Ishikawa (cell line): ENCODE results near the gene ACOXL.

Source experiments
- CEBPB ChIP-seq: IDR thresholded peaks from 2 replicates; pipeline ENCODE4 v1.6.1; 2012
- CREB1 ChIP-seq: IDR thresholded peaks from 2 replicates; pipeline ENCODE4 v1.6.1; 2012; ENCODE audit warnings: low read depth
- EGR1 ChIP-seq: IDR thresholded peaks from 2 replicates; pipeline ENCODE4 v1.6.1; 2012
- EP300 ChIP-seq: IDR thresholded peaks from 2 replicates; pipeline ENCODE4 v1.6.1; 2012; ENCODE audit warnings: borderline replicate concordance
- FOXM1 ChIP-seq: IDR thresholded peaks from 2 replicates; pipeline ENCODE4 v1.6.1; 2012; ENCODE audit warnings: low read depth, borderline replicate concordance
- MAX ChIP-seq: IDR thresholded peaks from 2 replicates; pipeline ENCODE4 v1.6.1; 2012
- NFIC ChIP-seq: IDR thresholded peaks from 2 replicates; pipeline ENCODE4 v1.6.1; 2012
- RAD21 ChIP-seq: IDR thresholded peaks from 2 replicates; pipeline ENCODE4 v1.6.1; 2012; ENCODE audit warnings: low read depth
- TAF1 ChIP-seq: IDR thresholded peaks from 2 replicates; pipeline ENCODE4 v1.6.1; 2012; ENCODE audit warnings: low read depth, mild to moderate bottlenecking
- TCF12 ChIP-seq: IDR thresholded peaks from 2 replicates; pipeline ENCODE4 v1.6.1; 2012; ENCODE audit warnings: low read depth
- TEAD4 ChIP-seq: IDR thresholded peaks from 2 replicates; pipeline ENCODE4 v1.6.1; 2012
- USF1 ChIP-seq: IDR thresholded peaks from 2 replicates; pipeline ENCODE4 v1.6.1; 2012
- YY1 ChIP-seq: IDR thresholded peaks from 2 replicates; pipeline ENCODE4 v1.6.1; 2012; ENCODE audit warnings: low read depth
- ZBTB7A ChIP-seq: IDR thresholded peaks from 2 replicates; pipeline ENCODE4 v1.6.1; 2012; ENCODE audit warnings: low read depth
- TF ChIP-seq, protein P1 (sequence below): IDR thresholded peaks from 2 replicates; pipeline ENCODE4 v1.6.1; 2012; ENCODE audit warnings: low read depth, mild to moderate bottlenecking

ACOXL gene

DNA sequence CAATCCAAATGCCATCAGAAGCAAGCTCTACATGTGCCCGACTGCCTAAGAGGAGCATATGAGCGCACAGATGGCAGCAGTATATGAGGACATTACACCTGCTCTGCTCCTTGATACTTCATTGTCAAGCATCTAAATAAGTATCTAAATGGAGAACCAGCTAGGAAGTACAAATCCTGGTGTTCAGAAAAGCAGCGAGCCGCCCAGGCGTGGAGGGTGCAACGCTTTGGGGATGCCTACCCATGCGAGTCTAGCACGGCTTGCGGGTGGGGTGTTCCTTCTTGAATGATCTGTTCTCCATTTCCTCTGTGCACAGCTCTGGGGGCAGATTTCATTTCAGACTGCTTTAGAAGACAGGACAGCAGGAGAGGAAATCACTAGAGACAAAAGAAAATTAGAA, 325.3 kb downstream of the ACOXL start:
- TF ChIP-seq FOXM1, result no peak
- no peak for TF ChIP-seq TCF12
- TF ChIP-seq EP300, result no peak
- no peak for TF ChIP-seq MAX
- no peak for TF ChIP-seq RAD21
- TF ChIP-seq USF1, result no peak
- TF ChIP-seq NFIC, result no peak
- no peak for TF ChIP-seq CREB1
- TF ChIP-seq TEAD4, result no peak
- TF ChIP-seq YY1, result no peak
- TF ChIP-seq CEBPB, result no peak
- TF ChIP-seq, protein P1, sequence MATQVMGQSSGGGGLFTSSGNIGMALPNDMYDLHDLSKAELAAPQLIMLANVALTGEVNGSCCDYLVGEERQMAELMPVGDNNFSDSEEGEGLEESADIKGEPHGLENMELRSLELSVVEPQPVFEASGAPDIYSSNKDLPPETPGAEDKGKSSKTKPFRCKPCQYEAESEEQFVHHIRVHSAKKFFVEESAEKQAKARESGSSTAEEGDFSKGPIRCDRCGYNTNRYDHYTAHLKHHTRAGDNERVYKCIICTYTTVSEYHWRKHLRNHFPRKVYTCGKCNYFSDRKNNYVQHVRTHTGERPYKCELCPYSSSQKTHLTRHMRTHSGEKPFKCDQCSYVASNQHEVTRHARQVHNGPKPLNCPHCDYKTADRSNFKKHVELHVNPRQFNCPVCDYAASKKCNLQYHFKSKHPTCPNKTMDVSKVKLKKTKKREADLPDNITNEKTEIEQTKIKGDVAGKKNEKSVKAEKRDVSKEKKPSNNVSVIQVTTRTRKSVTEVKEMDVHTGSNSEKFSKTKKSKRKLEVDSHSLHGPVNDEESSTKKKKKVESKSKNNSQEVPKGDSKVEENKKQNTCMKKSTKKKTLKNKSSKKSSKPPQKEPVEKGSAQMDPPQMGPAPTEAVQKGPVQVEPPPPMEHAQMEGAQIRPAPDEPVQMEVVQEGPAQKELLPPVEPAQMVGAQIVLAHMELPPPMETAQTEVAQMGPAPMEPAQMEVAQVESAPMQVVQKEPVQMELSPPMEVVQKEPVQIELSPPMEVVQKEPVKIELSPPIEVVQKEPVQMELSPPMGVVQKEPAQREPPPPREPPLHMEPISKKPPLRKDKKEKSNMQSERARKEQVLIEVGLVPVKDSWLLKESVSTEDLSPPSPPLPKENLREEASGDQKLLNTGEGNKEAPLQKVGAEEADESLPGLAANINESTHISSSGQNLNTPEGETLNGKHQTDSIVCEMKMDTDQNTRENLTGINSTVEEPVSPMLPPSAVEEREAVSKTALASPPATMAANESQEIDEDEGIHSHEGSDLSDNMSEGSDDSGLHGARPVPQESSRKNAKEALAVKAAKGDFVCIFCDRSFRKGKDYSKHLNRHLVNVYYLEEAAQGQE, result no peak
- TF ChIP-seq ZBTB7A, result no peak
- TF ChIP-seq EGR1, result no peak
- no peak for TF ChIP-seq TAF1

DNA sequence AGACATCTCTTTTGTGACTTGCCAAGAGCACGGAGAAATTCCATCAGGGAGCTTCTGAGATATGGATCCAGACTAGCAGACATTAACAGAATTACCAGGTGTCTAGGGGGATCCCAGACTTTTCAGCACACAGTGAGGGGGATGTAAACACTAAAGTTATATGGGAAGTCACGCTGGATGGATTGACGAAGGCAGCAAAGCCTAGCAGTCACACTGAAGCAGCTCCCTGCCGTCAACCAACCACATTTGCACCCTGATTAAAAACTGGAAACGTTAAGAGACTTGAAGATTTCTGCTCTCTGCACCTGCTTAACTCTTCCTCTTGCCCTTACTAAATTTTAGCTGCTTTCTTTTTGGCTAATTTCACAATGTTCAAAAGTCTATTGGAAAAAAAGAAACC, 325.9 kb downstream of the ACOXL start:
- TF ChIP-seq, protein P1, result no peak
- TF ChIP-seq YY1, result no peak
- no peak for TF ChIP-seq EGR1
- no peak for TF ChIP-seq EP300
- TF ChIP-seq USF1, result no peak
- no peak for TF ChIP-seq FOXM1
- no peak for TF ChIP-seq CREB1
- TF ChIP-seq CEBPB, result no peak
- TF ChIP-seq TEAD4, result no peak
- TF ChIP-seq ZBTB7A, result no peak
- no peak for TF ChIP-seq RAD21
- no peak for TF ChIP-seq NFIC
- TF ChIP-seq TAF1, result no peak

- TF ChIP-seq TCF12, result no peak
- no peak for TF ChIP-seq YY1
- no peak for TF ChIP-seq CREB1
- TF ChIP-seq EP300, result no peak
- TF ChIP-seq RAD21, result no peak
- TF ChIP-seq USF1, result no peak
- TF ChIP-seq TAF1, result no peak
- TF ChIP-seq, protein P1, result no peak
- TF ChIP-seq TEAD4, result no peak
- no peak for TF ChIP-seq FOXM1
- no peak for TF ChIP-seq NFIC
- no peak for TF ChIP-seq MAX
These were observed 328.8 kb downstream of the ACOXL start for GRCh38 chr2:111061191-111061590.

DNA sequence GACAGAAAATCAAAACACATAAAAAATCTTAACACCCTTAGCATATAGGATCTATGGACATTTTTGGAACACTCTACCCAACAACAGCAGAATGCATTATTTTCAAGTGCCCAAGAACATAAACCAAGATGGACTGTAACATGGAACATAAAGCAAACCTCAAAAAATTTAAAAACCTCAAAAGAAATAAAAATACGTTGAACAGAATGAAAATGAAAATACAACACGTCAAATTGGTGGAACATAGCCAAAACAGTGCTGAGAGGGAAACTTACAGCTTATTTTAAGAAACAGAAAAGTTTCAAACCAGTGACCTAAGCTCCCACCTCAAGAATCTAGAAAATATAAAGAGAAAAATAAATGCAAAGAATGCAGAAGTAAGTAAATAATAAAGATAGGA, 330.0 kb downstream of the ACOXL start:
- no peak for TF ChIP-seq MAX
- TF ChIP-seq USF1, result no peak
- TF ChIP-seq CEBPB, result no peak
- no peak for TF ChIP-seq FOXM1
- TF ChIP-seq TEAD4, result no peak
